CD4-positive, alpha-beta T cell (primary cell): ENCODE measurements around the gene XIRP1. TPM values are rescaled to one million over a fixed set of nuclear protein-coding genes. Genes with fewer than 3 reads are reported as not detected.
A peak's percentile ranks its signal among the peaks of the same experiment; 100 is the strongest.

ENCODE experiments used
- ATAC-seq: fragments of 200-7000 bp; cut with Tn5 transposase; one replicate; pipeline ENCODE4 v1.10.0; 2022; ENCODE audit warnings: mild to moderate bottlenecking; ENCODE audit not compliant: poor library complexity
- CTCF ChIA-PET: fragments of 350-600 bp; sonication (Branson Sonifier 250); formaldehyde crosslinking; loops from one replicate; lab custom pipeline; 2021; ENCODE audit warnings: antibody characterized with exemption, inconsistent platforms; lab: Charles Lee
- POLR2A ChIA-PET: fragments of 350-600 bp; sonication (Branson Sonifier 250); formaldehyde crosslinking; loops from one replicate; lab custom pipeline; 2021; ENCODE audit warnings: antibody characterized with exemption, inconsistent platforms; lab: Charles Lee
- DNase-seq, 14 experiments: peaks; one replicate each; pipeline ENCODE4 v3.0.0-alpha.2; 2013 to 2020; ENCODE audit warnings: mixed read lengths in 2 of 14
- H3K27ac ChIP-seq, 2 donors: one replicate each; pipeline versions ENCODE4 v1.5.1 to v1.7.0; 2013; ENCODE audit warnings: low read length in 2 of 2, low read depth in 1 of 2, mild to moderate bottlenecking in 1 of 2
- H3K27me3 ChIP-seq, 2 experiments: 1 replicate in 1 of 2; 2 replicates in 1 of 2; pipeline versions ENCODE4 v1.6.1 to v1.7.0; 2013; ENCODE audit warnings: low read length in 2 of 2, control low read depth in 1 of 2, mild to moderate bottlenecking in 1 of 2, moderate library complexity in 1 of 2; ENCODE audit not compliant: insufficient read depth in 2 of 2, control insufficient read depth in 1 of 2
- H3K36me3 ChIP-seq: one replicate; pipeline ENCODE4 v1.6.1; 2013; ENCODE audit warnings: low read length, control low read depth; ENCODE audit not compliant: insufficient read depth
- H3K4me1 ChIP-seq: one replicate; pipeline ENCODE4 v1.6.1; 2013; ENCODE audit warnings: low read length, control low read depth; ENCODE audit not compliant: insufficient read depth
- H3K4me3 ChIP-seq: one replicate; pipeline ENCODE4 v1.5.1; 2013; ENCODE audit warnings: mild to moderate bottlenecking, low read length, moderate library complexity
- H3K9me3 ChIP-seq, 2 experiments: 1 replicate in 1 of 2; 2 replicates in 1 of 2; pipeline versions ENCODE4 v1.6.1 to v1.7.0; 2013; ENCODE audit warnings: low read length in 2 of 2, mild to moderate bottlenecking in 2 of 2, control low read depth in 1 of 2, moderate library complexity in 1 of 2; ENCODE audit not compliant: control insufficient read depth in 1 of 2, insufficient read depth in 1 of 2
- H3K27ac Mint-ChIP-seq: one replicate; pipeline ENCODE4 v1.8.0; 2020; ENCODE audit warnings: mixed read lengths
- H3K27me3 Mint-ChIP-seq: one replicate; pipeline ENCODE4 v1.8.0; 2021; ENCODE audit warnings: mixed read lengths
- H3K36me3 Mint-ChIP-seq: one replicate; pipeline ENCODE4 v1.8.0; 2021; ENCODE audit warnings: low read depth, mixed read lengths
- H3K4me1 Mint-ChIP-seq: one replicate; pipeline ENCODE4 v1.8.0; 2021; ENCODE audit warnings: low read depth, mixed read lengths
- H3K4me3 Mint-ChIP-seq: one replicate; pipeline ENCODE4 v1.8.0; 2020; ENCODE audit warnings: mild to moderate bottlenecking, mixed read lengths
- H3K9me3 Mint-ChIP-seq: one replicate; pipeline ENCODE4 v1.8.0; 2020; ENCODE audit warnings: mixed read lengths
- CTCF ChIP-seq: fragments of 200-600 bp; IDR thresholded peaks from one replicate; pipeline ENCODE4 v1.8.0; 2022; ENCODE audit warnings: antibody characterized with exemption, mild to moderate bottlenecking
- intact Hi-C, 2 experiments: fragments of 100-400 bp; cut with DNase I in 1 of 2; cut with micrococcal nuclease in 1 of 2; formaldehyde crosslinking; loops; one replicate each; pipeline versions ENCODE4 v1.15.1 to v1.9.0; 2023 to 2025; cut with DNase I, micrococcal nuclease
- total RNA-seq, 174 experiments: library from RNA in 2 of 174; stranded (reverse) in 2 of 174; gene quantifications; one replicate each; pipeline ENCODE4 v1.2.3 and lab custom pipeline; 2021 to 2026

XIRP1 gene
- total RNA-seq, 2 experiments from 2014 or later: not detected

- no peaks in the 10 kb centered on the region for H3K4me1 Mint-ChIP-seq
- no peaks in the 10 kb centered on the region for H3K36me3 Mint-ChIP-seq
- H3K4me3 ChIP-seq: no peak overlapping the region
- H3K27ac Mint-ChIP-seq: no peak overlapping the region
- no peaks in the 10 kb centered on the region for H3K27me3 ChIP-seq
- no peaks in the 10 kb centered on the region for H3K9me3 Mint-ChIP-seq
- H3K4me1 ChIP-seq: no peaks in the 10 kb centered on the region
- POLR2A ChIA-PET: no interaction called here
- no peaks in the 10 kb centered on the region for H3K27me3 Mint-ChIP-seq
- no peak overlapping the region for H3K27ac ChIP-seq
- H3K9me3 ChIP-seq: peaks cover 0 to 3% of the 10 kb centered on the region in 2 experiments
- no peaks in the 10 kb centered on the region for H3K36me3 ChIP-seq
- CTCF ChIA-PET: interaction anchor here (2.4 kb wide), 1 partner anchor 33 kb away, joined by 8 read pairs; no protein-coding TSS in a partner anchor
- ATAC-seq: no peak
- intact Hi-C loops: no loop called here
- DNase-seq: no peak
- no peak overlapping the region for H3K4me3 Mint-ChIP-seq
- TF ChIP-seq CTCF: no peak
Measured at GRCh38 chr3:39164414-39164813, 28.0 kb downstream of the XIRP1 start.

- Mint-ChIP-seq H3K36me3 (no peaks in the 10 kb centered on the region), H3K4me3 (peak overlapping the region; percentile 38), H3K4me1 (peaks cover 5% of the 10 kb centered on the region), H3K27me3 (no peaks in the 10 kb centered on the region), H3K27ac (no peak overlapping the region), H3K9me3 (no peaks in the 10 kb centered on the region)
- H3K9me3 ChIP-seq: peaks cover 0 to 2% of the 10 kb centered on the region in 2 experiments
- ATAC-seq: no peak
- intact Hi-C loops: loop anchor here in 1 of 2 experiments (1.0 kb wide), 1 partner anchor 21 kb away; no protein-coding TSS in a partner anchor
- no peak overlapping the region for H3K27ac ChIP-seq
- no peaks in the 10 kb centered on the region for H3K36me3 ChIP-seq
- TF ChIP-seq CTCF: no peak
- ChIA-PET POLR2A (interaction anchor here (1.3 kb wide), 1 partner anchor 19 kb away, joined by 3 read pairs; no protein-coding TSS in a partner anchor), CTCF (interaction anchor here (1.4 kb wide), 1 partner anchor 32 kb away, joined by 4 read pairs; no protein-coding TSS in a partner anchor)
- H3K4me1 ChIP-seq: peaks cover 11% of the 10 kb centered on the region
- DNase-seq: no peak
- H3K4me3 ChIP-seq: no peak overlapping the region
- no peaks in the 10 kb centered on the region for H3K27me3 ChIP-seq
Measured at GRCh38 chr3:39158148-39158715, 34.2 kb downstream of the XIRP1 start.

GRCh38 chr3:39157359-39157758, 35.0 kb downstream of the XIRP1 start:
- H3K27ac Mint-ChIP-seq: no peak overlapping the region
- peaks cover 4% of the 10 kb centered on the region for H3K36me3 Mint-ChIP-seq
- TF ChIP-seq CTCF: no peak
- no peak overlapping the region for H3K27ac ChIP-seq
- ChIA-PET POLR2A (no interaction called here), CTCF (interaction anchor here (1.4 kb wide), 3 partner anchors 11 to 56 kb away, joined by 3 to 4 read pairs (median 4); no protein-coding TSS in a partner anchor)
- H3K9me3 ChIP-seq: no peaks in the 10 kb centered on the region
- H3K4me1 Mint-ChIP-seq: peaks cover 10% of the 10 kb centered on the region
- H3K4me1 ChIP-seq: peaks cover 13% of the 10 kb centered on the region
- ATAC-seq: no peak
- DNase-seq: no peak
- H3K27me3 ChIP-seq: no peaks in the 10 kb centered on the region
- H3K4me3 Mint-ChIP-seq: no peak overlapping the region
- H3K36me3 ChIP-seq: no peaks in the 10 kb centered on the region
- intact Hi-C loops: no loop called here
- H3K4me3 ChIP-seq: no peak overlapping the region
- H3K9me3 Mint-ChIP-seq: no peaks in the 10 kb centered on the region
- peaks cover 4% of the 10 kb centered on the region for H3K27me3 Mint-ChIP-seq
